ENCODE data around the gene TSPAN10. TPM values are rescaled to one million over a fixed set of nuclear protein-coding genes. Genes with fewer than 3 reads are reported as not detected.

TSPAN10 gene
- total RNA-seq, 1 donor from 2014 or later: 2.7 TPM

DNA sequence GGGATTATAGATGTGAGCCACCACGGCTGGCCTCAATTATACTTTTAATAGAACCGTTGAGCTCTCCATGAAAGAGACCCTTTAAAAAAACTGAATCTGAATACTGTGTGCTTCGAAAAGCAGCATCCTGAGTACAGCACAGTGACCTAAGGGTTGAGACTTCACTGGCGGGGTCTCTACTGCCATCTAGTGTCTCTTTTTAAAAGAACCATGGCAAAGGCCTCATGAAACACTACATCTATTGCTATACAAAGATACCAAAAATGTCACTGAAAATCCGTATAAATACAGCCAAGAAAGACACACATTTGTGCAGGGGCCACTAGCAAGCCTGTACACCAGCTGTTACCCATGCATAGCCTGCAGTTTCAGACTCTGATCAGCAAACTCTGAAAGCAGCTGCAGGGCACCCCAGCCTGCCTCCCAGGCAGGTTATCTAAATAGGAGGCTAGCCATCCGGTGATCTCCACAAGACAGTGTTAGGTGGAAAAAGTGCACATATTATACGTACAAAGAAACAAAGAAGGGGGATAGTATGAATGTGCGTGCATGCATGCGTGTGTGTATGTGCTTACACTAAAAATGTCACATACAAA lies 35.4 kb upstream of the TSPAN10 start:
- Histone ChIP-seq H3K9me3 (ENCODE audit: insufficient read depth, low read depth, low read length) (no peaks in the 10 kb centered on the region), H3K4me2 (ENCODE audit: low read length) (no peak overlapping the region), H3K4me3 (ENCODE audit: insufficient read depth, low read depth, low read length) (no peak overlapping the region), H4K20me1 (ENCODE audit: insufficient read depth, low read length) (peaks cover 54% of the 10 kb centered on the region), H3K79me2 (ENCODE audit: insufficient read depth, low read length) (peaks cover 47% of the 10 kb centered on the region), H3K27ac (ENCODE audit: low read depth, low read length) (no peak overlapping the region), H3K9ac (ENCODE audit: low read length) (peak overlapping the region; percentile 12), H3K4me1 (ENCODE audit: insufficient read depth, low read length) (peaks cover 12% of the 10 kb centered on the region), H3K27me3 (ENCODE audit: insufficient read depth, low read length) (no peaks in the 10 kb centered on the region), H2AFZ (ENCODE audit: low read depth, low read length) (no peak overlapping the region), H3K36me3 (ENCODE audit: insufficient read depth, low read length) (peaks cover 40% of the 10 kb centered on the region)
- Mint-ChIP-seq H3K27me3 (ENCODE audit: low read depth, unreplicated experiment) (no peaks in the 10 kb centered on the region), H3K4me3 (ENCODE audit: unreplicated experiment) (peak overlapping the region; percentile 27), H3K4me1 (ENCODE audit: low read depth, unreplicated experiment) (peaks cover 31% of the 10 kb centered on the region), H3K36me3 (ENCODE audit: low read depth, unreplicated experiment) (peaks cover 15% of the 10 kb centered on the region), H3K27ac (ENCODE audit: unreplicated experiment) (peak overlapping the region; percentile 75), H3K9me3 (ENCODE audit: unreplicated experiment) (no peaks in the 10 kb centered on the region)
- DNase-seq (ENCODE audit: low read depth) (peak; percentile 40), FAIRE-seq (peak; percentile 80)
- no peak for TF ChIP-seq EZH2 (IDR thresholded peaks at IDR 0.05; ENCODE audit: insufficient read depth, low read length)
- TF ChIP-seq, protein P1, sequence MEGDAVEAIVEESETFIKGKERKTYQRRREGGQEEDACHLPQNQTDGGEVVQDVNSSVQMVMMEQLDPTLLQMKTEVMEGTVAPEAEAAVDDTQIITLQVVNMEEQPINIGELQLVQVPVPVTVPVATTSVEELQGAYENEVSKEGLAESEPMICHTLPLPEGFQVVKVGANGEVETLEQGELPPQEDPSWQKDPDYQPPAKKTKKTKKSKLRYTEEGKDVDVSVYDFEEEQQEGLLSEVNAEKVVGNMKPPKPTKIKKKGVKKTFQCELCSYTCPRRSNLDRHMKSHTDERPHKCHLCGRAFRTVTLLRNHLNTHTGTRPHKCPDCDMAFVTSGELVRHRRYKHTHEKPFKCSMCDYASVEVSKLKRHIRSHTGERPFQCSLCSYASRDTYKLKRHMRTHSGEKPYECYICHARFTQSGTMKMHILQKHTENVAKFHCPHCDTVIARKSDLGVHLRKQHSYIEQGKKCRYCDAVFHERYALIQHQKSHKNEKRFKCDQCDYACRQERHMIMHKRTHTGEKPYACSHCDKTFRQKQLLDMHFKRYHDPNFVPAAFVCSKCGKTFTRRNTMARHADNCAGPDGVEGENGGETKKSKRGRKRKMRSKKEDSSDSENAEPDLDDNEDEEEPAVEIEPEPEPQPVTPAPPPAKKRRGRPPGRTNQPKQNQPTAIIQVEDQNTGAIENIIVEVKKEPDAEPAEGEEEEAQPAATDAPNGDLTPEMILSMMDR (IDR thresholded peaks at IDR 0.05; ENCODE audit: insufficient read depth, low read depth, low read length): peak; percentile 83

DNA sequence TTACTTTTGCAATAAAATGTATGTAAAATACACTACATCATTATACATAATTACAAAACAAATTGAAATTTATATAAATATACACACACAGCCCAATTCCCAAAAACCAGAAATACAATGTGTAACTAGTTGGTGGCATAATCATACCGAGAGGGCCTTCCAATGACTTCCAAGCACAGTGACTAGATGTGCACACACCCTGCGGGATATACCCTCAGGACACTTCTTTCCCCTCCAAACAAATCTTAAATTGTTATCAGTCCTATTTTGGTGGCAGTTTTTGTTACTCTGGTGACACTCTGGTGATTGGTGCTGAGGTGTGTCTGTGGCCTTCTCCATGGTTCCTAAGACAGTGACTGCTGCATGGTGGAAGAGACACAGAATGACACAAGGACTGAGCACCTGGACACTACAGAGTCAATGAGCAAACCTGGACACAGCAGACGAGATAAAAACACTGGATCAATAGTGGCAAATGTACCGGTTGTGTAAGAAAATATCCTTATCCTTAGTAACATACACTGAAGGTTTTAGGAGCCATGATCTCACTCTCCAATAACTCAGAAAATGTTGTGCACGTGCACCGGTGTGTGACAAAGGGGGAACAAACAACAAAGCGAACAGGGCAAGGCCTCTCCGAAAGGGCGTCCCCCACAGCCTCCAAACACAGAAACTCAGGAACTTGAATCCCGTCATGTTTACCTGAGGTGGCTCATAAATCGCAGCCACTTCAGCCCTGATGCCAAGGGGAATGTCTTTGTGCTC lies 33.0 kb upstream of the TSPAN10 start:
- H3K27ac ChIP-seq (ENCODE audit: low read depth, low read length): no peak overlapping the region

More for the DNA sequence above, 33.0 kb upstream of the TSPAN10 start:
- Histone ChIP-seq H3K4me2 (ENCODE audit: low read length) (no peak overlapping the region), H3K79me2 (ENCODE audit: insufficient read depth, low read length) (peaks cover 56% of the 10 kb centered on the region), H3K9ac (ENCODE audit: low read length) (peak overlapping the region; percentile 28), H3K4me3 (ENCODE audit: insufficient read depth, low read depth, low read length) (no peak overlapping the region), H3K9me3 (ENCODE audit: insufficient read depth, low read depth, low read length) (no peaks in the 10 kb centered on the region), H4K20me1 (ENCODE audit: insufficient read depth, low read length) (peaks cover 68% of the 10 kb centered on the region), H3K36me3 (ENCODE audit: insufficient read depth, low read length) (peaks cover 30% of the 10 kb centered on the region), H3K4me1 (ENCODE audit: insufficient read depth, low read length) (peaks cover 27% of the 10 kb centered on the region), H2AFZ (ENCODE audit: low read depth, low read length) (no peak overlapping the region), H3K27me3 (ENCODE audit: insufficient read depth, low read length) (no peaks in the 10 kb centered on the region)
- no peaks in the 10 kb centered on the region for H3K27me3 Mint-ChIP-seq (ENCODE audit: low read depth, unreplicated experiment)
- TF ChIP-seq, protein P1 (IDR thresholded peaks at IDR 0.05; ENCODE audit: insufficient read depth, low read depth, low read length): no peak
- no peak for TF ChIP-seq EZH2 (IDR thresholded peaks at IDR 0.05; ENCODE audit: insufficient read depth, low read length)
- H3K4me1 Mint-ChIP-seq (ENCODE audit: low read depth, unreplicated experiment): peaks cover 45% of the 10 kb centered on the region
- H3K36me3 Mint-ChIP-seq (ENCODE audit: low read depth, unreplicated experiment): peaks cover 8% of the 10 kb centered on the region
- H3K9me3 Mint-ChIP-seq (ENCODE audit: unreplicated experiment): no peaks in the 10 kb centered on the region
- FAIRE-seq: no peak
- no peak overlapping the region for H3K4me3 Mint-ChIP-seq (ENCODE audit: unreplicated experiment)
- DNase-seq (ENCODE audit: low read depth): no peak
- peak overlapping the region; percentile 51 for H3K27ac Mint-ChIP-seq (ENCODE audit: unreplicated experiment)

Measured in astrocyte (in vitro differentiated cells and primary cell).